Skeletal muscle cell (primary cell): ENCODE measurements around the gene BAHCC1.
"Not testable (repeated sequence)": the region's sequence is repeated elsewhere in the genome, so short reads cannot be mapped to it uniquely, and the experiment has no call there.

Source experiments
- DNase-seq: peaks from one replicate; pipeline ENCODE4 v3.0.0-alpha.2; 2010; ENCODE audit warnings: low read depth
- H3K4me3 ChIP-seq: 2 replicates; pipeline ENCODE4 v1.5.1; 2011; ENCODE audit warnings: low read depth, mild to moderate bottlenecking, control low read depth, low read length, moderate library complexity

The BAHCC1 gene

DNA sequence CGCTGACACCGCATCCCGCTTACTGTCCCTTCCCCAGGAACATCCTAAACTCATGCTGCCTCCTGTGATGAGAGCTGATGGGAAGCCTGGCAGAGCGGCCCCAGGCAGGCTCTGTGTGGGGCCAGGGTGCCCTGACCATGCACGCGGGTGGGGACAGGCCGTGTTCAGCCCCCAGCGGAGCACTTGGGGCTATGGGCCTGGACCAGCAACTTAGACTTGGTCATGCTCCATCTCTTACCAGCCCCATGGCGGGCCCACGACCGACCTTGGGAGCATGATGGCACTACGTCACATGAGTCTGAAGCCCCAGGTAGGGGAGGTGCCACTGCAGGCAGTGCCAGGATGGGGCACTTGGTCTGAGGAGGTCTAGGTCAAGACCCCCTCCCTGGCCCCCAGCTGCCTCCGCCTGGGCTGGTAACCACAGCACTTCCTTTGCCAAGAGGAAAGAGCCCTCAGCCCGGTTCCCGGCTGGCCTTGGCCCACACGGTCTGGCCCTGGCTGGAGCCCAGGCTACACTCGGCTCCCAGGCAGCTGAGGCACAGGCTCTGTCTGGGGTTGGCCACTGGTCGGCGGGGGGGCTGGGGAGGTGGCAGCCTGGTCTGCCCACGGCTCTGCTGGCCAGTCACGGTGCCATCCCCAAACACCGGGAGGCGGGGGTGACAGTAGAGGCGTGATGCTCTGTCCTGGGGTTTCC is 25.7 kb downstream of the BAHCC1 start:
- no peak overlapping the region for H3K4me3 ChIP-seq
- no peak for DNase-seq

DNA sequence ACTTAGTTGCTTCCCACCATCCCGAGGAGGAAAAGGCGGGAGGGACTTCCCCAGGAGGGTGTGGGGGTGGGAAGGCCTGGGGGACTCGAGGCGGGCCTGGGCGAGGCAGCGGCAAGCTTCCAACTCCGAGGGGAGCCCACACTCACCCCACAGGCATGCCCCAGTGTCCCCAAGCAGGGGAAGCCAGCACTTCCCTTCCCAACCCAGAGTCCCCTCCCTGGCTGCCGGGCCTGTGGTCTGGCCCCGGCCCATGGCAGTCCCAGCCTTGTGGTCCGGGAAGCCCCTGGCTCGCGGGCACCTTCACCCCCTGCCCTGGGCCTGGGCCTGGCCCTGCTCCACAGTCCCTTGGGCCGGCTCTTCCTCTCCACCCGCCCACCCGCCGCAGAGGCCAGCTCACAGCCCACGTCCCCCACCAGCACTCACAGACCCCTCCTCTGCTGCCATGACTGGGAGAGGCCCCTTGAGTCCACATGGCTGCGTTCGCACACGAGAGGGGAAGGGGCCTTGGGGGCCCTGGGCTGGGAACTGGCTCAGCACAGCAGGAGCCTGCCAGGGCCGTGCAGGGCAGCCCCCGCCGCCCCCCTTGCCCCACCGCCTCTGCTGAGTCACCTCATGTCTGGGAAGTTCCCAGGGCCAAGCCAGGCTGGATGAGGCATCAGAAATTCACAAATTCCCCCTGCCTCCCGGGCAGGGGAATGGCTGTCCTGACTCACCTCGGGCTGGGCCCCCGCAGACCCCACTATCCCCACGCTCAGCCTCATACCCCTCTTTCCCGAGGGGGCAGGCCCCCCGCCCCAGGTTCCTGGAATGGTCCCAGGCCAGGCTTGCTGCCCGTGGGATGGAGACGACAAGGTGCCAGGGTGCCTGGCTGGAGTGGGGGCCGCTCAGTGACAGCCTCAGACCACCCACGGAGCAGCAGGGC is 27.8 kb downstream of the BAHCC1 start:
- peak; percentile 93 for DNase-seq
- H3K4me3 ChIP-seq = no peak overlapping the region

DNA sequence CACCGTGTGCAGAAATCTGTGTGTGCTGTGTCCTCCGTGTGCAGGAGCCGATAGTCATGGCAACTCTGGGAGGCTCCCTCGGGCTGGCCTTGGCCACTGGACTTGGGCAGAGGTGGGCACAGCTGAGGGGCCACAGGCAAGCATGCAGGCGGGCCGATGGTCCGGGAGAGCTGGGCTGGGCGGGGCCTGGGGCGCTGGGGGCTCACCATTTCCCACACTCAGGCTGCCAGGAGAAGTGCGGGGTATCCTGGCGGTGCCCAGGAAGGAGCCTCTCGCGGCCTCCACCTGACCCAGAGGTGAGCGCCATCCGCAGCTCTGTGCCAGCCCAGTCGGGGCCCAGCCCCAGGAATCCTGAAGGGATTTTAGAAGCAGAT is 28.4 kb downstream of the BAHCC1 start:
- H3K4me3 ChIP-seq = no peak overlapping the region
- no peak for DNase-seq

DNA sequence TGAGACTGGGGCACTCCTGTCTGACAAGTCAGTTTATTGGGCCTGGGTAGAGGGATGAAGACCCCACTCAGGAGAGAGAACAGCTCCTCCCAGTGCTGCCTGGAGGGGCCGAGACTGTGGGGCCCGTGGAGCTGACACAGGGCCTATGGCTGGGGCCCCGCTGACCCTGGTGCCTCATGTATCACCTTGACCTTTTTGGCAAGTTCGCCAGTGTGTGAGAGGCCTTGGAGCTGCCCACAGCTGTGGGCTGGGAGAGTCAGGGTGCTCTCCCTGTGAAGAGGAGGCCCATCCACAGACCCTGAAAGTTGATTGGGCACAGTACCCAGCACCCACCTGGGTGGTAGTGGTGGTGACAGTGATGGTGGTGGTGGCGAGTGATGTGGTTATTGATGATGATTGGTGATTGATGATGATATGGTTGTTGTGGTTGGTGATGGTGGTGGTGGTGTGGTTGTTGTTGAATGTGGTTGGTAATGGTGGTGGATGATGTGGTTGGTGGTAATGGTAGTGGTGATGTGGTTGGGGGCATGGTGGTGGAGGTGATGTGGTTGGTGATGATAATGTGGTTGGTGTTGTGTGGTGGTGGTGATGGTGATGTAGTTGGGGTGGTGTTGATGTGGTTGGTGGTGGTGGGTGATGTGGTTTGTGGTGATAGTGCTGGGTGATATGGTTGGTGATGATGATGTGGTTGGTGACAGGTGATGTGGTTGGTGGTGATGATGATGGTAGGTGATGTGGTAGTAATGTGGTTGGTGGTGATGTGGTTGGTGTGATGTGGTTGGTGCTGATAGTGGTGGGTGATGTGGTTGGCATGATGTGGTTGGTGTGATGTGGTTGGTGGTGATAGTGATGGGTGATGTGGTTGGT is 29.1 kb downstream of the BAHCC1 start:
- H3K4me3 ChIP-seq = no peak overlapping the region
- DNase-seq = no peak

DNA sequence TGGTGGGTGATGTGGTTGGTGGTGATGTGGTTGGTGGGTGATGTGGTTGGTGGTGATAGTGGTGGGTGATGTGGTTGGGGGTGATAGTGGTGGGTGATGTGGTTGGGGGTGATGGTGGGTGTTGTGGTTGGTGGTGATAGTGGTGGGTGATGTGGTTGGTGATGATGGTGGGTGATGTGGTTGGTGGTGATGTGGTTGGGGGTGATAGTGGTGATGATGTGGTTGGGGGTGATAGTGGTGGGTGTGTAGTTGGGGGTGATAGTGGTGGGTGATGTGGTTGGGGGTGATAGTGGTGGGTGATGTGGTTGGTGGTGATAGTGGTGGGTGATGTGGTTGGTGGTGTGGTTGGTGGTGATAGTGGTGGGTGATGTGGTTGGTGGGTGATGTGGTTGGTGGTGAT is 29.8 kb downstream of the BAHCC1 start:
- H3K4me3 ChIP-seq, DNase-seq: not testable (repeated sequence)

DNA sequence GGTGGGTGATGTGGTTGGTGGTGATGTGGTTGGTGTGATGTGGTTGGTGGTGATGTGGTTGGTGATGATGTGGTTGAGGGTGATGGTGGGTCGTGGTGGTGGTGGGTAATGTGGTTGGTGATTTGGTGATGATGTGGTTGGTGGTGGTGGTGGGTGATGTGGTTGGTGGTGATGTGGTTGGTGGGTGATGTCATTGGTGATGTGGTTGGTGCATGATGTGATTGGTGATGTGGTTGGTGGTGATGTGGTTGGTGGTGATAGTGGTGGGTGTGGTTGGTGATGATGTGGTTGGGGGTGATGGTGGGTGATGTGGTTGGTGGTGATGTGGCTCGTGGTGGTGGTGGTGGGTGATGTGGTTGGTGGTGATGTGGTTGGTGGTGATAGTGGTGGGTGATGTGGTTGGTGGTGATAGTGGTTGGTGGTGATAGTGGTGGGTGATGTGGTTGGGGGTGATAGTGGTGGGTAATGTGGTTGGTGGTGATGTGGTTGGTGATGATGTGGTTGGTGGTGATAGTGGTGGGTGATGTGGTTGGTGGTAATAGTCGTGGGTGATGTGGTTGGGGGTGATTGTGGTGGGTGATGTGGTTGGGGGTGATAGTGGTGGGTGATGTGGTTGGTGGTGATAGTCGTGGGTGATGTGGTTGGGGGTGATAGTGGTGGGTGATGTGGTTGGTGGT is 30.6 kb downstream of the BAHCC1 start:
- not testable (repeated sequence) for H3K4me3 ChIP-seq, DNase-seq

DNA sequence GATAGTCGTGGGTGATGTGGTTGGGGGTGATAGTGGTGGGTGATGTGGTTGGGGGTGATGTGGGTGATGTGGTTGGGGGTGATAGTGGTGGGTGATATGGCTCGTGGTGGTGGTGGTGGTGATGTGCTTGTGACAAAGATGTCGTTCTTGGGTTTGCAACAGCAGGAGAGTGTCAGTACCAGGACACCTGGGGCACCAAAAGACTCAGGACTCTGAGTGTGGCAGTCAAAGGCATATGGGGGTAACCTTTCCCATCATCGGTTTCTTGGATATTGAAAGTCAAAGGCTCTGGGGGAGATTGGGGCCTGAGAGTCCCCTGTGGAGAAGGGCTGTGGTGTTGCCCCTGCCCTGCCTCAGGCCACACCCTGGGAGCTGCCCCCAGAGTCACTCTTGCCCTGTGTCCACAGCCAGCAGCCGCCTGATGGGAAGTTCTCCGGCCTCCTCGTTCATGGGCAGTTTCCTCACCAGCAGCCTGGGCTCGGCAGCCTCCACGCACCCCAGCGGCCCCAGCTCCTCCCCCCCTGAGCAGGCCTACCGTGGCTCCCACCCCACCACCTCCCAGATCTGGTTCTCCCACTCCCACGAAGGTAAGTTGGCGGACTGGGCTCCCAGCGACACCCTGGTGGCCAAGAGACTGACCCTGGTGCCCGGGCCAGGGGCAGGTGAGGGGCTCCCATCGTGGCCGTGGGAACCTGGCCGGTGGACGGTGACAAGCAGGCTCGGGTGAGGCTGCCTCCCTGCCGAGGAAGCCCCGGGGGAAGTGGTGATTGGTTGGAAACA is 31.3 kb downstream of the BAHCC1 start:
- no peak for DNase-seq

DNA sequence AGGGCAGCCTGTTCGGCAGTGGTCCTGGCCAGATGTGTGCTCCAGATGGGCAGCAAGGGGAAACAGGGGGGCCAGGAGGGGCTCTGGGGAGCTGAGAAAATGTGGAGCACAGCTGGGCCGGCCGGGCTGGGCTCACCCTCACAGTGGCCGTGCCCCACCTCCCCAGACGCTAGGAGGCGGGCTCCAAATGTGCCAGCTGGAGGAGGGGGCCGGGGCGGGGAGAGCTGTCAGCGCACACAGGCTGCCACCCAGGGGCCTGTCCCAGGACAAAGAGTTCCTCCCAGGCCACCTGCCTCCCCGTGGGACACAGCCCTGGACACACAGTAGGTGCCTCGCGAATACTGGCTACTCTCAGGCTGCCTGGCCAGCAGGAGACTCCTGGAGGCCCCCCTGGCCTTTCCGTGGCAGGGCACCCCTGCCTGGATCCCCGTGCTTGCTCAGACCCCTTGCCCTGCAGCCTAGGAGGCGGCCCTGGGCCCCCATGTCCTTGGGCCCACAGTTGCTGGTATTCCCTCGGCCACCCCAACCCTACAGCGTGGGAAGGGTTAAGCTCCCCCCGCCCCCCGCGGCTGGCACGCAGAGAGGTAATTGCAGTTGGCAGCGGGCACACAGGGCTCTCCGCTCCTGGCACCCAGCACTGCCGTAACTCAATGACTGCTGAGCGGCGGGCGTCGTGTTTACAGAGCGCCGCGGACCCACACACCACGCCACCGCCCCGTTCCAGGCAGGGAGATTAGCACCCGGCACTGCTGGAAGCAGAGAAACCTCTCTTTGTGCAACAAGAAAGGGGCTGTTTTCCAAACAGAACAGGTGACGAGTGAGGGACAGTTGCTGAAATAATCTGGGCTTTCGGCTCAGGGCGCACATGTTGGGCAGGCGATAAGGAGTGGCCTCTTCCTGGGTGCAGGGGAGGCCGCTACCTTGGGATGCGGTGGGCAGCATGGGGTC is 32.2 kb downstream of the BAHCC1 start:
- no peak overlapping the region for H3K4me3 ChIP-seq
- DNase-seq = no peak

More for the DNA sequence above, 31.3 kb downstream of the BAHCC1 start:
- H3K4me3 ChIP-seq = no peak overlapping the region

DNA sequence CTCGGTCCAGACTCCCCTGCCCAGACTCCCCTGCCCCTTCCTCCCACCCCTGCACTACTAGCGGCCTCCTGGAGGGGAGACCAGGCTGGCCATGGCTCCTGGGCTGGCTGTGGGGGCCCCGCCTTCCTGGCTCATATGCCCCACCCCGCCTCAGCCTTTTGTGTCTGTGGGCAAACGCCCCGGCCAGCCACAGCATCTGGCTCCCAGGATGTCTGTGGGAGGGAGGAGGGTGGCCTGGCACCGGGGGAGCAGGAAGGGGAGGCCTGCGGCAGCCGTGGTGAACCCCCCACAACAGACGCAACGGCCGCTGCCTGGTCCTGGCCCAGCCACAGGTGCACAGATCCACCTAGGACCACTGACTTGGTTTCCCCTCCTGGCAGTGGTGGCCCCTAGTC is 32.9 kb downstream of the BAHCC1 start:
- H3K4me3 ChIP-seq = no peak overlapping the region
- no peak for DNase-seq

DNA sequence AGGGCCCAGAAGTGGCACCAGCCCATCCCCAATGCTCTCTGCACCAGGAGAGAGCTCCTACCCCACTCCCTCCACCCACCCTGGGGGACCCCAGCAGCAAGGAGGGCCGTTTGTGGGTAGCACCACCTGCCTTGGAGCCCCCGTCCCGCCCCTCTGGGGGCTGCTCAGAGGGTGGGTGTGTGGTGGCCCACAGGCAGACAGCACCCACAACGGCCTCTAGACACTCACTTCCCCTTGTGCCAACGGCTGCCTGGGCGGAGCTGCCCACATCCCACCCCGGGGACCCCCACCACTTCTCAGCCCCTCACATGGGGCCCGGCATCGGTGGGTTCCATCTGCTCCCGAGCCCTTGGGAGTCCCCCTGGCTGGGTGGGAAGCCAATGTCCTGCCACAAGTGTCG is 33.3 kb downstream of the BAHCC1 start:
- no peak overlapping the region for H3K4me3 ChIP-seq
- DNase-seq = no peak

DNA sequence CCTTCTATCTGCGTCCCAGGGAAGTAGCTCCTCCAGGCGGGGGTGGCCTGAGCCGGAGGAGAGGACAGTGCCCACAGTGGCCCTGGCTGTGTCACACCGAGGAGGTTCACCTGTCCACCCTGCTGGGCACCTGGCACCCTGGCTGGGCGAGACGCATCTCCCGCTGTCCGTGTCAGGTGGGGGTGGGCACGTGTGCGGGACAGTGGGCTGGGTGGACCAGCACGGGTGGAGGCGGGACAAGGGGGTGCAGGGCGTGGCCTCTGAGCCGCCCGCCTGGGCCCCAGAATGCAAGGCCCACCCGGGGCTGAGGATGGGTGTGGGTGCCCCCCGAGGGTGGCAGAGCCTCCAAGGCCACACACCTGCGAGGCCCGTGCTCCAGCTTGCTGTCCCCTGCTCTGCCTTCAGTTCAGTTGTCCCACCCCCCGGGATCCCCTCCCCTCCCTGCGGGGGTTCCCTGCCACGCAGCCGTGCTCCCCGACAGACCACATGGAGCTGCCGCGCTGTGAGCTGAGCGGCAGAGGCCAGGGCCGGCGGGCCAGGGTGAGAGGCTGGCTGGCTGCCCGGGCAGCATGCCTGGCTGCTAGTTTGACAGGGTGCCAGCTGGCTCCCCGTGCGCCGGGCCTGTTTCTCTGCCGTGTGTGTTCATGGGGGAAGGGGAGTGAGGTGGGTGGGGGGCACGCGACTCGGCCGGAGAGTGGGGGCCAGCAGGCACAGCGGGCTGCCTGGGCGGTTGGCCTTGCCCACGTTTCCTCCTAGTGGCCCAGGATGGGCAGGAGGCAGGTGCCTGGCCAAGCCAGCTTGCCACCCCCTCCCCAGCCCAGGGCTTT is 33.9 kb downstream of the BAHCC1 start:
- no peak for DNase-seq
- no peak overlapping the region for H3K4me3 ChIP-seq

DNA sequence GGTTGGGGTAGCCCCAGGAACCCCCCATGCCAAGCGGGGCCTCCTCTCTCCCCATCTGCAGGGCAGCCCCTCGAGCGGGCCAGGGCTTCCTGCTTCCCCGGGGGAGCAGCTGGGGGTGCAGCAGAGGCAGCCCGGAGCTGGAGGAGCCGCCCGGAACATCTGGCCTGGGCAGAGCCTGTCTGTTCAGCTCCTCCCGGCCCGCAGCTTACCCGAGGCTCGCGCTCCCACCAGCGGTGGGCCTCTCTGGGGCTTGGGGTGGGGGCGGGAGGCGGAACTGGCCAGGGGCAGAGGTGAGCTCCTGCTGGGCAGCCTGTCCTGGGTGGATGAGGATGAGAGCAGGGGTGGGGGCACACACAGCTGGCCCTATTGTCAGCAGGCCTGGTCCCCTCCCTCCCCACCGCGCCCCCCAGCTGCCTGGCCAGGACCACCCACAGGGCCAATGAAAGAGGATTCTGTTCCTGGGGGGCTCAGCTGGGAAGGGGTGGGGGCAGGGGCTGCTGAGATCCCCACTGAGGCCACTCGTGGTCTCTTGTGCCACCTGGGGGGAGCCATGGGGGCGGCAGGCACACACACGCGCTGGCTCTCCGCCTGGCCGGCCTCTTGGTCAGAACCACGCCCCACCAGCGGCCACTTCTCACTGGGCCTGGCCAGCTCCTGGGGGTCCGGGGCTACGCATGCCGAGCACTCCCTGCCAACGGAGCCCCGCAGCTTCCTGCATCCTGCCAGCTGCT is 34.7 kb downstream of the BAHCC1 start:
- DNase-seq = no peak
- H3K4me3 ChIP-seq = no peak overlapping the region

DNA sequence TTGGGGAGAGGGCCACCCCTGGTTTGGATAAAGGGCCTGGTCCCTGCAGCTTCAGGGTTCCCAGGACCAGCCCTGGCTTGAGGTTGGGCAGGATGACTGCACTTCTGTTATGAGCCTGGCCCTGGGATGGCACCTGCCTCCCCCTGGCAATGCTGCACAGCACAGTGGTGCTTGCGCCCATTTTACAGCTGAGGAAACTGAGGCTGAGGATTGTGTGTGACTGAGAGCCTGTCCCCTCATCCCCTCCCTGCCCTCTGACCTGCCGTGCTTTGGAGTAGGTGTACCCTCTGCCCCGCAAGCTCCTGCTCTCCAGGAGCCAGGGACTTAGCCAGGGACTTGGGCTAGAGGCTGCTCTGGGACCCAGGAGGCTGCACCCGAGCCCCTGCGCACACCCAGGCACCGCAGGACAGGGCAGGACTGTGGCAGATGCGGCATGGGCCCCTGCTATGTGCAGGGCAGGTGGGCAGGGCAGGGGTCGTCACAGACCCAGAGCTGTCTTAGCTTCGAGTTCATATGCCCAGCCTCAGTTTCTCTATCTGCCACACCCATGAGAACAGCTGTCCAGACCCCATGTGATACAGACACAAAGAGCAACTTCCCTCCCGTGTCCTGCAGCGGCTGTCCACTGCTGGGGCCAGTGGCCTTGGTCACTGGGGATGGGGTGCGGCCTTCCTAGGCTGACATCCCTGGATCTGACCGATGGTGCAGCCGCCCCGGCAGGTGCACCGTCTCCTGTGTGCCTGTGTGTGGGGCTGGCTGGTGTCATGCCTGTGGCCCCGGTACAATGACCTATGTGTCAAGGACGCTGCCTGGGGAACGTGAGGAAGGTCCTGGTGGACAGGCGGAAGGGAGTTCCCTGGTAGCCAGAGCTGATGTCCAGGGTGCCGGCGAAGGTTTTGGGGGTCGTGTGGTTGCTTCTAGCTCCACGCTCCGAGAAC is 36.6 kb downstream of the BAHCC1 start:
- no peak for DNase-seq
- H3K4me3 ChIP-seq = no peak overlapping the region

DNA sequence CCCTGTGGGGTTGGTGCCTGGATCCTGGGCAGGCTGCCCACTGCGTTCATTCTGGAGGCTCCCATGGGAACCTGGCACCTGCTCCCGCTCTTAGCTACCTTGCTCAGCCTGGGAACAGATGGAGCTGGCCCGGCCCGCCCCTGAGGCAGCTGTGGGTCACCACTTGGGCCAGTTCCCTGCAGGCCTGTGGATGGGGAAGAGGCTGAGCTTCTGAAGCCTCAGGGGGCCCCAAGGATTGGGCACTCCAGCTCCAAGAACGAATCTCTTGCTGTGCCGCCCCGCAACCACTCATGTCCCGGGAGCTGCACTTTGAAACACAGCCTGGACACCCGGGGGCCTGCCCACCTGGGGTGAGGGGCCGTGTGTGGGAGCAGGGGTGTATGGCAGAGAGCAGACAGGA is 37.7 kb downstream of the BAHCC1 start:
- no peak for DNase-seq
- H3K4me3 ChIP-seq = no peak overlapping the region

DNA sequence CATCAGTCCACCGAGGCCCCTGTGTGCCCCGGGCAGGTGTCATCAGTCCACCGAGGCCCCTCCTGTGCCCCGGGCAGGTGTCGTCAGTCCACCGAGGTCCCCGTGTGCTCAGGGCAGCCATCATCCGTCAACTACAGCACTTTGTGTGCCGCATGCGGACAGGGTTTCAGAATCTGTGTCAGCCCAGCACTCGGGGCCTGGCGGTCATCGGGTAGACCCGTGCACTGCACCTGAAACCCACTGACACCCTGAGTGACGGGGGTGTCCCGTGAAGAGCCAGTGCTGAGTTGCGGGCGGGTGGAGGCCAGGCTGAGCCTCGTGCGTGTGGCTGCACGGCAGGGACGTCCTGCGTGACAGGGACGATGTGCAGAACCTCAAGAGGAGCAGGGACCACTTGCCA is 38.4 kb downstream of the BAHCC1 start:
- no peak for DNase-seq

More for the DNA sequence above, 38.4 kb downstream of the BAHCC1 start:
- H3K4me3 ChIP-seq = no peak overlapping the region
